Endometrium (tissue), 2 donors: ENCODE measurements around the gene TMC3.
"Not testable (repeated sequence)": the region's sequence is repeated elsewhere in the genome, so short reads cannot be mapped to it uniquely, and the experiment has no call there.

Experiments used
- FAIRE-seq: peaks from 2 replicates; lab custom pipeline; 2012; peaks lifted over from hg19 to GRCh38; lab: Jason Lieb, UNC
- donor health status: control.
- donor health status: control.

TMC3 gene

GRCh38 chr15:81346611-81347010 is 27.4 kb downstream of the TMC3 start:
- no peak for FAIRE-seq

GRCh38 chr15:81343371-81343770 is 30.6 kb downstream of the TMC3 start:
- no peak for FAIRE-seq

GRCh38 chr15:81341351-81341750 is 32.7 kb downstream of the TMC3 start:
- FAIRE-seq, result no peak

- no peak for FAIRE-seq
These were observed 34.2 kb downstream of the TMC3 start for GRCh38 chr15:81339851-81340250.

- FAIRE-seq, result no peak
These were observed 34.7 kb downstream of the TMC3 start for GRCh38 chr15:81339321-81339720.

GRCh38 chr15:81338170-81339007 is 35.6 kb downstream of the TMC3 start:
- peak; percentile 18 for FAIRE-seq

- FAIRE-seq, result no peak
These were observed 36.3 kb downstream of the TMC3 start for GRCh38 chr15:81337713-81338157.

- FAIRE-seq, result no peak
These were observed 36.8 kb downstream of the TMC3 start for GRCh38 chr15:81337241-81337640.

- FAIRE-seq, result no peak
These were observed 37.4 kb downstream of the TMC3 start for GRCh38 chr15:81336568-81336967.

GRCh38 chr15:81335631-81336030 is 38.4 kb downstream of the TMC3 start:
- no peak for FAIRE-seq

- FAIRE-seq, result no peak
These were observed 39.1 kb downstream of the TMC3 start for GRCh38 chr15:81334768-81335435.

- FAIRE-seq, result no peak
These were observed 40.6 kb downstream of the TMC3 start for GRCh38 chr15:81333363-81333762.

- no peak for FAIRE-seq
These were observed 41.7 kb downstream of the TMC3 start for GRCh38 chr15:81332326-81332725.

- no peak for FAIRE-seq
These were observed 42.4 kb downstream of the TMC3 start for GRCh38 chr15:81331600-81331999.

- not testable (repeated sequence) for FAIRE-seq
These were observed 42.9 kb downstream of the TMC3 start for GRCh38 chr15:81331141-81331540.

- FAIRE-seq, result no peak
These were observed 43.5 kb downstream of the TMC3 start for GRCh38 chr15:81330366-81331090.

- FAIRE-seq, result no peak
These were observed 44.6 kb downstream of the TMC3 start for GRCh38 chr15:81329446-81329845.

GRCh38 chr15:81327516-81327915 is 46.5 kb downstream of the TMC3 start:
- FAIRE-seq, result no peak

- FAIRE-seq, result no peak
These were observed 47.4 kb downstream of the TMC3 start for GRCh38 chr15:81326466-81327212.

- FAIRE-seq, result peak; percentile 95
These were observed 49.8 kb downstream of the TMC3 start, which contains the start of gene STARD5 for GRCh38 chr15:81323944-81324881. Gene STARD5, minus strand, starts transcription at chr15:81324141. Its CDS starts 42 bp downstream, at chr15:81324099.

- FAIRE-seq, result no peak
These were observed 50.5 kb downstream of the TMC3 start for GRCh38 chr15:81323559-81323943.
